EH (cell line): ENCODE measurements around the gene ANKS3.

Source experiments
- DNase-seq: peaks from one replicate; pipeline ENCODE4 v3.0.0-alpha.2; 2015; ENCODE audit warnings: low read depth

The ANKS3 gene

DNA sequence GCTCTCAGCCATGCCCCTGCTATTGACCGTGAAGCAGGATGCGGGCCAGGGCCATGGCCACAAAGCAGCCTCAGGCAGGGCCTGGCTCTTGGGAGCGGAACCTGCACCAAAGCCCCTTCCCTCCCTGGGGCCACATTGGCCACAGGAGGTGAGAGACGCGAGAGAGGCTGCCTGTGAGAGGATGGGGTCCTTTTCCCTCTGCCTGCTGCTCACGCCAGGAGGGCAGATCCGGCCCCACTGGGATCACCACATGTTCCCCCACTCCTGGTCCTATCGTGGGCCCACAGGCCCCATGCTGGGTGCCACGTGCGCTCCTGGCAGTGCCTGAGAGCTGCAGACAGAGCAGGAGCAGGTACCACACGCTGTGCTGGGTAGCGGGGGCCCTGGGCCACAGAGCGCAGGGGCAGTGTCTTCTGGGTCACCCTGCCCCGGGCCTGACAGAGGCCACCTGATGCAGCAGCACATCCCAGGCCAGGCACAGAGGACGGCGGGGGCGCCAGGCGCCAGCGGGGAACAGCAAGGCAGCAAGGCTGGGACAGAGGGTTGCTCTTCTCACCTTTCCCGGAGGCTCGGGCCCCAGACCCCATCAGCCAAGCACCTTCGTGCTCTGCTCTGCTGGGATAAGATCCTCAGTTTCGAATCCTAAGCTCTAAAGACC is 49.9 kb downstream of the ANKS3 start:
- no peak for DNase-seq

DNA sequence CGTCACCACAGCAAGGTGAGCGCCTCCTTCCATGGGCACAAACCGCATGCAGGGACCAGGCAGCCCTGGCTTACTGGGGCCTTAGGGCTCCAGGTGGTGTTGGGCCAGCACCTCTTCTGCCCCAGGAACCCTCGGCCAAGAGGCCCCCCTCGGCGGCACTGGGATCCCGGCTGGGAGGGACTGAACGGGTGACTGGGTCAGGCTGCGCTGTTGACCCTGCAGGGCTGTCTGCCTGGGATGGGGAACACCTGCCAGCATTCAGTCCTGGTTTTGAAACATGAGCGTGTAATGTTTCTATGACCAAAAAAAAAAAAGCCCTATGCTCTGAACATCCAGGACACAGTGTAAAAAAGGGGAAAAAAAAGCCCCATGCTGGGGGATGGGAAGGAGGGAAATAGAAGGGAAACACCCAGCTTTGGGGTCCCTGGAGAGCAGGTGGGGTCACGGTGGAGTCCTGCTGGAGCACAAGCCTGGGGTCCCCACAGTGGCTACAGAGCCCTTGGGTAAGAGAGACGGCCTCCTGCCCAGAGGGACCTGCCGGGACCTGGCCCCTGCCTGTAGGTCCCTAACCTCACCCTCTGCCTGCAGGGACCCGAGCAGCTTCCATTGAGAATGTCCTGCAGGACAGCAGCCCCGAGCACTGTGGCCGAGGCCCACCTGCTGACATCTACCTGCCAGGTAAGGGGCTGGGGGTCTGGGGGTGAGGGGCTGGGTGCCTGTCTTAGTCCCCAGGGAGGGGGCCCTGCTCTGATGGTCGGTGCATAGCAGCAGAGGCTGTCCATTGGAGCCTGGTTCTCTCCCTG is 50.6 kb downstream of the ANKS3 start:
- DNase-seq, result no peak

DNA sequence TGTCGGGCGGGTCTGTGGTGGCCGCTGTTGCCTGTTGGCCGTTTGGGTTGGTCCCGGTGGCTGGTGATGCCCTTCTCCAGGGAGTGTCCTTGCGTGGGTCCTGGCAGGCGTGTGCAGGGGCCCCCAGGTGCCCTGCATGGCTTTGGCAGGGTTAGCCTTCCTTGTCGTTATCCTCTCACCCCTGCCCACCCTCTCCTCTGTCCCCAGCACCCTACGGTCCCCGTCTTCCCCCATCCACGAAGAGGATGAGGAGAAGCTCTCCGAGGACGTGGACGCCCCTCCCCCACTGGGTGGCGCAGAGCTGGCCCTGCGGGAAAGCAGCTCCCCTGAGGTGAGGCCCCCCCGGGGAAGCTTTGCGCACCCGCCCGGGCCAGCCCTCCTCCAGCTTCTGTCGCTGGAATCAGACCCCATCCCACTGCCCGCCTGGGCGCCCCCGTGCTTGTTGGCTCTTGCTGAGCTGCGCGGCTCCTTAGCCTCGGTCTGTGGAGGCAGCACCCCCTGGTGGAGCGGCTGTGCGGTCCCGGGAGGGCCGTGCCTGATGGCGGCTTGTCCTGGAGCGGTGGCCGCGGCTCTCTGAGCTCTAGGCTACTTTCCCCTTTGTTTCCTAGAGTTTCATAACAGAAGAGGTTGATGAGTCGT is 51.3 kb downstream of the ANKS3 start:
- DNase-seq, result peak; percentile 20

DNA sequence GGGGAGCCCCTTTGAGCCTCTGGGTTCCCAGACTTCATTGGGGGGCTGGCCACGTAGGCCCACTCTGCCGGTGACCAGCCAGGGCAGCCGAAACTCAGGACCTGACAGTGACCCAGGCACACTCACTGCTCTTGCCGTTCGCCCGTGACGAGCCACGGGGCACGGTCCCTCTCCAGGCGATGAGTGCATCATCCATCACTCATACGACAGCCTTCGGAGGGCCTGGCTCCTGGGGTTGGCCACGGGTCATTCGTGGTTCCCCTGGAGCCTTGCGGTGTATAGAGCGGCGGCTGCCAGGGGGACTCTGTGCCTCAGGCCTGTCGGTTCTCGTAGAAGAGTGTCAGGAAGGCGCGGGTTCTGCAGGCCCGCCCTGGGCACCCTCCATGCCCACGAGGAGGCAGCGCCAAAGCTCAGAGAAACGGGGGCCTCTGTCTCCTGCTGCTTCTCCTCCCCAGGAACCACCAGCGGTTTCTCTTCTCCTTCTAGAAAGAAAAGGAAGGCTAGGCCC is 51.9 kb downstream of the ANKS3 start:
- DNase-seq, result no peak

DNA sequence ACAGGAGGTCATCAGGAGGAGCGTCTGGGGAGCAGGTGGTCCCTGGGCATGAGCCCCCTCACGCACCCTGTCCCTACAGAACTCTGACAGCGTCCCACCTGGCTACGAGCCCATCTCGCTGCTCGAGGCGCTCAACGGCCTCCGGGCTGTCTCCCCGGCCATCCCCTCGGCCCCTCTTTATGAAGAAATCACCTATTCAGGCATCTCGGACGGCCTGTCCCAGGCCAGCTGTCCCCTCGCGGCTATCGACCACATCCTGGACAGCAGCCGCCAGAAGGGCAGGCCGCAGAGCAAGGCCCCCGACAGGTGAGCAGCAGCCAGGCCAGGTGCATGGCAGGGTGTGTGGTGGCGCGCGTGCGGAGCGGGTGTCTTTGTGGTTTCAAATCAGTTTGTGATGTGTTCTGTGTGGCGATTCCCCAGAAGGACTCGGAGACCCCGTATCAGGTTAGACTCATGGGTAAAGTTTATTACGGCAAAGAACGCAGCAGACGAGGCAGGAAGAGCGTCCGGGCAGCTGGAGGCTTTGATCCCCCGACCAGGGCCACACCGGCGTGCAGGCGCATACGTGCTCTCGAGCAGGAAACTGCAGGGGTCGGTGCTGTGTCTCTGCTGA is 52.5 kb downstream of the ANKS3 start:
- no peak for DNase-seq

DNA sequence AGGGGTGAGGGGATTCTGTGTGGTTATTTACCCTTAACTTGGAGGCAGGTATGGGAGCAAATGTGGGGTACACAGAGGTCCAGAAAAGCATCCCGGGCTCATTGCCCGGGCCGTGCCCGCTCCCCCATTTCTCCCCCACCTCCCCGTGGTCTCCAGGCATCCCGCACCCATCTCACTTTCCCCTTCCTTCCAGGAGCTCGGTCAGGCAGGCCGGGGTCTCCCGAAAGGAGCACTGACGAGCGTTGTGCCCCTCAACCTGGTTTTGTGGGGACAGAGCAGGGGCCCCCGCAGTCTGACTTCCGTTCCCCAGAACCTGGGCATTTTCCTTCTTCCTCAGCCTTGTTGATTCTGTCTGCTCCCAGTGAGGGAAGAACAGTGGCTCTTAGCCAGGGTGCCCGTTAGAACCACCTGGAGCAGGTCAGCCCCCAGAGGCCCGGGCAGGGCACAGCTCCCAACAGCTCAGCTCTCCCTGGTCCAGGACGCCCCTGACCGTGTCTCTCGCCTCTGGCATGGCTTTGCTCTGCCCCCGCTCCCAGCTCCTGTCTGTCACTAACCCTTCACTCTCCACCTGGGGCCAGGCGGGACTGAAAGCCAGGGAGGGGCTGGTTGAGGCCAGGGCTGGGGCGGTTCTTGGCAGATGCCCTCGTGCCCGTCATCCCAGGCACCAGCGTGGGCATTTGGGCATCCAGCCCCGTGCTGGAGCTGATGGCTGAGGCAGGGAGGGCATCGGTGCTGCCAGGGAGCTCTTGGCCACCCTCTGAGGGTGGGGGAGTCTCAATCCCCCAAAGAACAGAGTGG is 53.2 kb downstream of the ANKS3 start:
- DNase-seq, result no peak

DNA sequence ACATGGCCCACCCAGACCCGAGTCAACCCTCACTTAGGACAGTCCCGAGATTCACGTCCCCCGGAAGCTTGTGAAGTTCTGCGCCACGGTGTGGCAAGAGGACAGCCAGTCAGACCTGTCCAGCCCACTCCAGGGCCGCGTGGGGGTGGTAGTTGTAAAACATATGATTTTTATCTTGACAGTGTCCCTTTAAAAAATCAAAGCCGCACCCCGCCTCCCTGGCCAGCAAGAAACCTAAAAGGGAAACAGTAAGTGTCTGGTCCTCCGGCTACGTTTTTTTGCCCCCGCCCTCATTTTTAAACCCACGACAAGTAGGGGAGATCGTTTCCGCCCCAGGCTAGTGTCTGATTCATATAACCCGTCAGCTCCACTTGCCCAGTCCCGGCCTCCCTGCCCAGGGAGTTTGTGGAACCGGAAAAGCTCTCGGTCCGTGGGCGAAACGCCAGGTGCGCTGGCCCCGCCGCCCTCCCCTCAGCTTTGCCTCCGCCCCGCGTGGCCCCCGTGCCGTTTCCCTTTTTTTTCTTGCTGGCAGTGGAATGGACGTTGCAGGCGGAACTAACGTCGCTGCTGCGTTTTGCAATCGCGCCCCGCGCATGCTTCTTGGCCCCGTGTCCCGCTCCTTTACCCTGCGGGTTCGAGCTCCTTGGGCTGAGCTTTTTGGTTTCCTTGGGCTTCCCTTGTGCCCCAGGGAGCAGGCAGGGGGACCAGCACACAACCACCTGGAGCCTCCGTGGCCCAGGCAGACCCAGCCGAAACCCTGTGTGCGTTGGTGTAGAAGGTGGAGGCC is 54.0 kb downstream of the ANKS3 start:
- DNase-seq, result no peak

DNA sequence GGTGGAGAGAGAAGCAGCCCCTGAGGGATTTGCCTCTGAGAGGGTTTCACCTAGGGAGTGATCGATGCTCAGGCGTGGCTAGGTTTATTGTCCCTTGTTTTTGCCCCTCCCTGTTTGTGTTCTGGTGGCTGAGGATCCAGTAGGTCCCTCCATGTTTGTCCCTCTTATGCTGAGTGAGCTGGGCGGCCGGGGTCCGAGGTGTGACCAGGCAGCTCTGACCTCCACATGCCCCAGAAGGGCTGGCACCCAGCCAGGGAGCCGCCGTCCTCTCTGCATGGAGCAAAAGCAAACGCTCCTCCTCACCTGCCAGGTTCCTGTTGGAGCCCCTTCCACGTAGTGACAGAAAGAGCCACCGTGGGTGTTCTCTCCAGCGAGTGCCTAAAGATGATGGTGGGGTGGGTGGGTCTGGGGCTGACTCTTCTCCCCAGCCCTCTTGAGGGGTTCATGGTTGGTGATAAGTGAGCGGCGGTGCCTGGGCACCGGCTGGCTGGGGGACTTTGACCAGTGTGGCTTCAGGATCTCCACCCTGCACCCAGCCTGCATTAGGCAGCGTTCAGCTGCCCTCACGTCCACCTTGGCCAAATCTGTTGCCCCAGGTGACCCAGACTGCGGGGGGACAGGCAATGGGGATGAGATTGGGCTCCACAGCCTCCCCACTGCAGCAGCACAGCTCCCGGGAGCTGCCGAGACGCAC is 54.8 kb downstream of the ANKS3 start:
- DNase-seq, result no peak

DNA sequence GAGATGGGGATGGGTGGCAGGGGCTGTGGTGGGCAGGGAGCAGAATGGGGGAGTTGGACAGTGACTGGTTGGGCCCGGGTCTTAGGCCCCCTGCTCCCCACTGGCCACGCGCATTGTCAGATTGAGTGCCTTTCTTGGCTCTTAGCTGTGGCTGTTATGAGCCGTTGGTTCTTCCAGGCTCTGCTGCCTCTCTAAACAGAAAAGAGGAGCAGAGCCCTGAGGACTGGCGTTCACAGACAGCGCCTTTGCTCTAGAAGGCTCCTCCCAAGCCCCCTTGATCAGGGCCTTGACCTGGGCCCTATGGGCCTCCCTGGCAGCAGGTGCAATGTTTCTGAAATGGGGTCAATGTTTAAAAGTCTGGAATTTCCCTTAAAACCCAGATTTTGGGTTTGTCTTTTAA is 55.5 kb downstream of the ANKS3 start:
- DNase-seq, result no peak

DNA sequence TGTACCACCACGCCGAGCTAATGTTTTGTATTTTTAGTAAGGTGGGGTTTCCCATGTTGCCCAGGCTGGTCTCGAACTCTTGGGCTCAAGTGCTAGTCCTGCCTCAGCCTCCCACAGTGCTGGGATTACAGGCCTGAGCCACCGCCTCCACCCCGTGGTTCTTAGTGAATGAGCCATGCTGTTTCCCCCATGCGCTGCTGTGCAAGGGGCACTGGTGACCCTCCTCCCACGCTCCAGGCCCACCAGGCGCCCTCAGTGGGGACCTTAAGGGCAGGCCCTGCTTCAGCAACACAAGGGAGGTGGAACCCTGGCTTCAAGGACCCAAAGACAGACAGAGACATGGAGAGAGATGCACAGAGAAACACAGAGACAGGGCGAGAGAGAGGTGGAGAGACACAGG is 56.1 kb downstream of the ANKS3 start:
- DNase-seq, result no peak

DNA sequence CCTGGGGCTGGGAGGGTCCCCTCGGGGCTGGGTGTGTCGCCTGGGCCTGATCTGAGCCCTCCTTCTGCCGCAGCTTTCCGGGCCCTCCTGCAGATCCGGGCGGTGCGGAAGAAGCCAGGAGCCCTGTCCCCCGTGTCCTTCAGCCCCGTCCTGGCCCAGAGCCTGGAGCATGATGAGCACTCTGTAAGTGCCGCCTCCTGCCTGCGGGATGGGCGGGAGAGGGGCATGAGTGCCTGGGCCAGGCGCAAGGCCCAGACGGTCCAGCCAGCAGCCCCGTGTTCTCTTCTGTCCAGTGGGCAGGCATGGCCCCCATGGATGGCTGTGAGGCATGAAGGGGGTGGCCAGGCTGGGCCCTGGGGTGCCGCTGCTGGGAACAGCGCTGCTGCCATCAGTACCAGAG is 56.7 kb downstream of the ANKS3 start:
- no peak for DNase-seq

DNA sequence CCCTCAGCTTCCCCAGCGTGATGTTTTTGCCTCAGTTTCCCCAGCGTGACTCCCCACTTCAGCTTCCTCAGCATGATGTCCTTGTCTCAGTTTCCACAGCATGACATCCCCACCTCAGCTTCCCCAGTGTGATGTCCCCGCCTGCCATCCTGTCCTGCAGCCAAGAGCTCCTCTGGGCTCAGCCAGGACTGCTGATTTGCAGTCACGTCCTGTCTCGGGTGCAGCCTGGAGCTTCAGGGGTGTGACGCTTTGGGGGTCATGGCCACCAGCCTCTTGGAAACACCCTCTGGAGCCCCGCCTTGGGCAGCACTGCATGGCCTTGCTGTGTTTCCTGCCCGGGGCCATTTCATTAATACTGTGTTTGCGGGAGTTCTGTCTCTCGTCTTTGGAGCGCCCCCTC is 57.2 kb downstream of the ANKS3 start:
- no peak for DNase-seq

DNA sequence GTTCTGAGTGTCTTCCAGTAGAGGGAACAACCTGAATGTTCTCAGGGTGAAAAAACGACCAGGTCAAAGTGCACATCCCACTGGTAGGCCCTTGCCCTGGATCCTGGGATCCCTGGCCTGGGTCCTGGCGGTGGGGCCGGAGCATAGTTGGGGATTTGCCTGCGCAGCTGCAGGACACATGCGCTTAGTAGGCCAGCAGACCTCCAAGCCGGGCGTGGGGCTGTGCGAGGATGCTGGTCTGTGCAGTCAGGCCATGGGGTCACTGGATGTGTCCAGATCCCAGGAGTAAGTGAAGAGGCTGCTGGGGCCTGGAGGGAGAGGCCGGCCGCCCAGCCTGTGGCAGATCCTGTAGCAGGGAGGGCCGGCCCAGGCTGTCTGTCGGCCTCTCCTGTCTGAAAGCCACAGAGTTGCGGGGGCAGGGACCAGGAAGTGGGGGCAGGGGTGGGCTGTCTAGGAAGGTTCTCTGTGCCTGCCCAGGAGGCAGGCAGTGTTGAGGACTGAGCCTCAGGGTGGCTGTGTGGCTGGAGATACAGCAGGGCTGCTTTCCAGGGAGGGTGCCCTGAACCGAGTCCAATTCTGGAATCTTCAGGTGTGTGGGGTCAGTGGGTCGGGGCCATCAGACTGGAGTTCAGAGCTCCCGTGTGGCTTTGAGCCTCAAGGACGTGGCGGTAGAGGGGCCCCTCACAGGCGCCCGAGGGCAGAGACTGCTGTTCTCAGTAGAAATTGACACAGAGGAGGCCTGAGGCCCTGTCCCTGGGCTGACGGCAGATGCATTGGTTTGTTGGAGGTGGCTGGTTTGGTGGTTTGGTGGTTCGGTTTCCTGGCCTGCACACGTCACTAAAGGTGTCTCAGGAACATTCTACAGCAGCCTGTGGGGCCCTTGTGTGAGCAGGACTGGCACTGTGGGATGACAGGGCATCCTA is 57.9 kb downstream of the ANKS3 start:
- DNase-seq, result no peak

DNA sequence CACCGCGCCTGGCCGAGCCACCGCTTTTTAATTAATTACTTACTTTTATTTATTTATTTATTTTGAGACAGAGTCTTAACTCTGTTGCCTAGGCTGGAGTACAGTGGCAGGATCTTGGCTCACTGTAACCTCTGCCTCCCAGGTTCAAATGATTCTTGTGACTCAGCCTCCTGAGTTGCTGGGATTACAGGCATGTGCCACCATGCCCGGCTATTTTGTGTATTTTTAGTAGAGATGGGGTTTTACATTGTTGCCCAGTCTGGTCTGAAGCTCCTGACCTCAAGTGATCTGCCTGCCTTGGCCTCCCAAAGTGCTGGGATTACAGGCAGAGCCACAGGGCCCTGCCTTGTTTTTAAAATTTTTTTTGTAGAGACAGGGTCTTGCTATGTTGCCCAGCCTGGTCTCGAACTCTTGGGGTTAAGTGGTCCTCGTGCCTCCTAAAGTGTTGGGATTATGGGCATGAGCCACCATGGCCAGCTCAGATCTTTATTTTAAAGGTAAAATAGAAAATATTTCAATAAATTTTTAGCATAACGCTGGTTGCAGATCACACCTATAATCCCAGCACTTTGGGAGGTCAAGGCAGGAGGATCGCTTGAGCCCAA is 59.0 kb downstream of the ANKS3 start:
- no peak for DNase-seq

DNA sequence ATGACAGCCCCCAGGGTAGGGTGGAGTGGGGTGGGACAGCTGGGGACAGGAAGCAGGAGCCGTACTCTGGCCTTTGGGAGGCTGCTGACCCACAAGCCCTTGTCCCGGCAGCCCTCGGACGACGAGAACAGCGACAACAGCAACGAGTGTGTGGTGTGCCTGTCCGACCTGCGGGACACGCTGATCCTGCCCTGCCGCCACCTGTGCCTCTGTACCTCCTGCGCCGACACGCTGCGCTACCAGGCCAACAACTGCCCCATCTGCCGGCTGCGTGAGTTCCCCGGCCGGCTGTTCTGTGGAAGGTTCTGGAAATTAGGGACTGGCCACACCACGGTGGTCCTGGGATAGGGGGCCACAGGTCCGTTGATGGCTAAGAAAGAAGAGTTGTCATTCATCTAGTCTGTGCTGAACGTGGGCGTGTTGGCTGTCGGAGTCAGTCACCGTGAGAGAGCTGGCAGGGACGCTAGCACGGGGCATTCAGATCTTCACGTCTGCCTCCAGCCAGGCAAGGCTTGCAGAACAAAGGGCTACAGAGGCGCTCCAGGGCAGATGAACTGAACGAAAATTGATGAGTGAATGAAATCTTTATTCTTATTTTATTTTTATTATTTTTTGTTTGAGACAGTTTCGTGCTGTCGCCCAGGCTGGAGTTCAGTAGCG is 60.6 kb downstream of the ANKS3 start:
- DNase-seq, result no peak

DNA sequence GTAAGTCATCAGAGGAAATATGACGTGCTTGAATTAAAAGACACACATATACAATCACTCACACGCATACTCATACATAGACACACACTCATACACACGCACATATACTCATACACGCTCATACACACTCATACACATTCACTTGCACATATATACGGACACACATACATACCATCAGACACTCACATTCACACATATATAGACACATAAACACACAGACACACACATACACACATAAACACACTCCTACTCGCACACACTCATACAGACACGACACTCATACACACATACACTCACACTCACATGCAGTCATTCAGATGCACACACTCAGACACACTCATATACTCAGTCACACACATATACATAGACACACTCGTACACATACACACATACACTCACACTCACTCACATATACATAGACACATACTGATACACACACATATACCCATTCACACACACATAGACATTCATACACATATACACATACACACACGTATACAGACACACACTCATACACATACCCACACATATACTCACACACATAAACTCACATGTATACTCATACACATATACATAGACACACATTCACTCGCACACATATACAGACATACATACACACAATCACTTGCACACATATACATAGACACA is 65.6 kb downstream of the ANKS3 start:
- no peak for DNase-seq

DNA sequence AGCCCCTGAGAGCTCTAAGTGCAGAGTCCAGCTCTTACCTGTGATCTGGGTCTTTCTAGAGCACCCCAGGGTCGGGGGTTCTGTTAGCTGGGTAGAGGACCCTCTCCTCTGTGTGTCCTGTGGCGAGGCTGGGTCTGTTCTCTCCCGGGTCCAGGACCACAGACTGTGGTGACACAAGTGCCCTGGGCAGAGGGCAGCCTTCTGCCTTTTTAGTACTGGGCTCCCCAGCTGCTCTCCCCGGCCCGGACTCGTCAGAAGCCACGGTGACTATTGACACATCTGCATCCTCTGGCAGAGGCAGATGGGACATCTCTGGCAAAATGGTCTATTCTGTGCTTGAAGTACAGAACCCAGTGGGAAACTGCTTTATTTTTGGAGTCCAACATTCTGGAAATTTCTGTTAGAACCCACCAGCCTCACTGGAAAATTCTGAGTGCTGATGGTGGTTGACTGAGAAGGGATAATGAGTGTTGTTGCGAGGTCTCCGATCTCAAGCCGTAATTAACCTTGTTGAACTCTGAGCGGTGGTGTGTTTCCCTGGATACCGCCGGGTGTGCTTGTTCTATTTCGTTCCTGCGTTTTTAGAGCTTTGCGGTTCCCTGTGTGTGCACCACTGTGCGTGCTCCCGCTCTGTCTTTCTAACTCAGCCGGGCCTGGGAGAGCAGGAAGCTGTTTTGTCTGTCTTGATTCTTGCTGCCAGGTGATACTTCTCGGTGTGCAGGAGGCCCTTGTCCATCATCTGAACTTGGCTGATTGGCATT is 66.7 kb downstream of the ANKS3 start:
- no peak for DNase-seq
